ENCODE data around the gene JARID2.

JARID2 gene

GRCh38 chr6:15245361-15246216 lies at the start of gene JARID2:
Gene JARID2 (plus strand): TSS chr6:15246069. CDS start chr6:15246540, 471 bp downstream.
- DNase-seq (ENCODE audit: low read depth) = peak; percentile 92

GRCh38 chr6:15200087-15200486 lies 45.8 kb upstream of the JARID2 start:
- no peak for DNase-seq (ENCODE audit: low read depth)

- no peak for DNase-seq (ENCODE audit: low read depth)
These were observed 40.5 kb upstream of the JARID2 start for GRCh38 chr6:15205321-15205720.

- no peak for DNase-seq (ENCODE audit: low read depth)
These were observed 39.0 kb upstream of the JARID2 start for GRCh38 chr6:15206887-15207286.

- no peak for DNase-seq (ENCODE audit: low read depth)
These were observed 37.9 kb upstream of the JARID2 start for GRCh38 chr6:15207923-15208322.

GRCh38 chr6:15213838-15214400 lies 31.9 kb upstream of the JARID2 start:
- no peak for DNase-seq (ENCODE audit: low read depth)

- no peak for DNase-seq (ENCODE audit: low read depth)
These were observed 27.5 kb upstream of the JARID2 start for GRCh38 chr6:15218401-15218800.

- DNase-seq (ENCODE audit: low read depth) = no peak
These were observed 25.8 kb upstream of the JARID2 start for GRCh38 chr6:15220062-15220461.

- no peak for DNase-seq (ENCODE audit: low read depth)
These were observed 18.0 kb upstream of the JARID2 start for GRCh38 chr6:15227827-15228318.

GRCh38 chr6:15230827-15231226 lies 15.0 kb upstream of the JARID2 start:
- no peak for DNase-seq (ENCODE audit: low read depth)

GRCh38 chr6:15232836-15233510 lies 12.9 kb upstream of the JARID2 start:
- no peak for DNase-seq (ENCODE audit: low read depth)

- DNase-seq (ENCODE audit: low read depth) = no peak
These were observed 11.7 kb upstream of the JARID2 start for GRCh38 chr6:15234068-15234758.

- no peak for DNase-seq (ENCODE audit: low read depth)
These were observed 6.1 kb upstream of the JARID2 start for GRCh38 chr6:15239616-15240364.

GRCh38 chr6:15242503-15242902 lies 3.4 kb upstream of the JARID2 start:
- DNase-seq (ENCODE audit: low read depth) = no peak

- no peak for DNase-seq (ENCODE audit: low read depth)
These were observed 2.8 kb upstream of the JARID2 start for GRCh38 chr6:15242937-15243614.

- DNase-seq (ENCODE audit: low read depth) = no peak
These were observed 1.8 kb upstream of the JARID2 start for GRCh38 chr6:15243910-15244619.

- DNase-seq (ENCODE audit: low read depth) = peak; percentile 46
These were observed 1.1 kb upstream of the JARID2 start for GRCh38 chr6:15244620-15245360.

- no peak for DNase-seq (ENCODE audit: low read depth)
These were observed 372 bp downstream of the JARID2 start for GRCh38 chr6:15246217-15246665.
